Neuron (in vitro differentiated cells): ENCODE data around the gene NOL4L.
"Not testable (repeated sequence)": the region's sequence is repeated elsewhere in the genome, so short reads cannot be mapped to it uniquely, and the experiment has no call there.

Source experiments
- H2AFZ ChIP-seq: one replicate; pipeline ENCODE4 v1.6.1; 2013; ENCODE audit warnings: low read depth, mild to moderate bottlenecking, inconsistent platforms, low read length, moderate library complexity
- H3K27me3 ChIP-seq: one replicate; pipeline ENCODE4 v1.6.1; 2013; ENCODE audit warnings: low read length; ENCODE audit not compliant: insufficient read depth
- H3K36me3 ChIP-seq: one replicate; pipeline ENCODE4 v1.6.1; 2013; ENCODE audit warnings: low read length; ENCODE audit not compliant: insufficient read depth
- H3K4me1 ChIP-seq: one replicate; pipeline ENCODE4 v1.6.1; 2013; ENCODE audit warnings: low read length; ENCODE audit not compliant: insufficient read depth
- H3K4me3 ChIP-seq: 2 replicates; pipeline ENCODE4 v1.5.1; 2013; ENCODE audit warnings: mild to moderate bottlenecking, low read length, moderate library complexity
- H3K9me3 ChIP-seq: one replicate; pipeline ENCODE4 v1.6.1; 2013; ENCODE audit warnings: low read length

Gene NOL4L

GRCh38 chr20:32582659-32583580, 2.2 kb downstream of the NOL4L start:
- peaks cover 25% of the 10 kb centered on the region for H3K27me3 ChIP-seq
- peak overlapping the region; percentile 70 for H3K4me3 ChIP-seq
- H3K36me3 ChIP-seq: no peaks in the 10 kb centered on the region
- H3K4me1 ChIP-seq: peaks cover 25% of the 10 kb centered on the region
- H3K9me3 ChIP-seq: no peaks in the 10 kb centered on the region
- H2AFZ ChIP-seq: no peak overlapping the region

DNA sequence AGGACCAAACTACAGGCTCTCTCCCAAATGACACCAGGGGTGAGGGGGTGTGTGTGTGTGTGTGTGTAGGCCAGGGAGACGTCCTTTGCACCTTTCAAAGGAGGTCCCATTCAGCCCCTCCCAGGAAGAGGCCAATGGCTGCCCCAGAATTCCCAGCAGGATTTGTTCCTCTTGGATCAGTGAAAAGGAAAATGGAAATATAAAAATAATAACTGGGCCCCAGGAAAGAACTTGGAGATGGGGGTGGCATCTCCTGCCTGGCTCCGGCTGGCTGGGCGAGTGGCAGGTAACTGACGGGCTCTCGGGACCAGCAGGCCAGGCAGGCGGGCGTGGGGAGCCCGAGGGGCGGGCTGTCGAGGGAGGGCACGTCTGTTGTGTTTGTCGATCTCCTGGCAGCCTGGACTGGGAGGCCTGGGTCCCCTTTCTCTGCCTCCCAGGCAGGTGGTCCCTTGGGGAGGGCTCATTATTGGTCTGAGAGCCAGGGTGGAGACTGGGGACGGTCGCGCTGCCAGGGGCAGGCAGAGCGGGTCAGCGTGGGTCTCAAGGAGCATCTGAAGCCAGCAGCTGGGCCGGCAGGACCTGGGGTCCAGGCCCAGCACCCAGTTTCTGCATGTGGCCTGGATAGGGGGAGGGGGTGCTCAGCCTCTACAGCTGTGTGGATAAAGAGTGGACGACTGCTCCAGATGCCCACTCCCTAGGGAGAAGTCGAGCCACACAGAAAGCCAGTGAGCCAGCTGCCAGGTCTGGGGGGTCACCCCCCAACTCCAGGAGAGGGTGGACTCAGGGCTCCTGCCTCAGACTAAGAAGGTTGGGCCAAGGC, 3.1 kb downstream of the NOL4L start:
- H2AFZ ChIP-seq: no peak overlapping the region
- no peak overlapping the region for H3K4me3 ChIP-seq
- H3K9me3 ChIP-seq: no peaks in the 10 kb centered on the region
- H3K27me3 ChIP-seq: peaks cover 16% of the 10 kb centered on the region
- H3K4me1 ChIP-seq: peaks cover 25% of the 10 kb centered on the region
- H3K36me3 ChIP-seq: no peaks in the 10 kb centered on the region

GRCh38 chr20:32580970-32581838, 3.9 kb downstream of the NOL4L start:
- H2AFZ ChIP-seq: no peak overlapping the region
- peaks cover 25% of the 10 kb centered on the region for H3K4me1 ChIP-seq
- no peaks in the 10 kb centered on the region for H3K9me3 ChIP-seq
- H3K27me3 ChIP-seq: peaks cover 8% of the 10 kb centered on the region
- H3K4me3 ChIP-seq: no peak overlapping the region
- no peaks in the 10 kb centered on the region for H3K36me3 ChIP-seq

DNA sequence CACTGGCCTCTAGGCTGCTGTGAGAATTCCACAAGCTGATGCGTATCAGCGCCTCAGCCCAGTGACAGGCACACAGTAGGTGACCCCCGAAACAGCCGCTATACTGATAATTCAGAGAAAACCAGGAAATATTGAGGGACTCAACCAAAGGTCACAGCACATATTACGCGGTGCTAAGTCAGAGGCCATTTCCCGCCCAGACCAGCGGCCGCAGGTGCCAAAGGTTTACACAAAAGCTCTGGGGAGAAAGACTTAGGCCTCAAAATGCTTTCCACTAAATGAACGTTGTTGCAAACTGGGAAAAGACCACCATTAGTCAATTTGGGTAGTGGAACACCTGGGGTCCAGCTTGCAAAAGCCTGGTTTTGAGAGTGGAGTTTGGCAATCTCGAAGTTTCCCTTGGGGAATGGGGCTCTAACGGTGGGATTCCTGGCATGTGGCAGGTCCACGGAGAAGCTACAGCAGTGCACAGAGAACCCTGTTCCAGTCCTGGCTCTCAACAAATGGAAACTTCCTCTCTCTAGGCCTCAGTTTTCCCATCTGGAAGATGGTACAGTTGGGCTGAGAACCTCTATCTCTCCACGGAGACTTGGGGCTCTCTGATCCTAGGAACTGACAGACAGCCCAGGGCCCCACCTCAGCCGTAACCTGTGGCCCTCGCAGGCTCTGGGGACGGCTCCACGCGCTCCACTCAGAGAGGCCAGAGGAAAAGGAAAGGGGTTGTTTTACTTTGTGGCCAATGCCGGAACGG, 4.7 kb downstream of the NOL4L start:
- Histone ChIP-seq H3K4me1 (peaks cover 22% of the 10 kb centered on the region), H3K9me3 (no peaks in the 10 kb centered on the region), H2AFZ (no peak overlapping the region), H3K36me3 (no peaks in the 10 kb centered on the region), H3K27me3 (no peaks in the 10 kb centered on the region), H3K4me3 (no peak overlapping the region)

DNA sequence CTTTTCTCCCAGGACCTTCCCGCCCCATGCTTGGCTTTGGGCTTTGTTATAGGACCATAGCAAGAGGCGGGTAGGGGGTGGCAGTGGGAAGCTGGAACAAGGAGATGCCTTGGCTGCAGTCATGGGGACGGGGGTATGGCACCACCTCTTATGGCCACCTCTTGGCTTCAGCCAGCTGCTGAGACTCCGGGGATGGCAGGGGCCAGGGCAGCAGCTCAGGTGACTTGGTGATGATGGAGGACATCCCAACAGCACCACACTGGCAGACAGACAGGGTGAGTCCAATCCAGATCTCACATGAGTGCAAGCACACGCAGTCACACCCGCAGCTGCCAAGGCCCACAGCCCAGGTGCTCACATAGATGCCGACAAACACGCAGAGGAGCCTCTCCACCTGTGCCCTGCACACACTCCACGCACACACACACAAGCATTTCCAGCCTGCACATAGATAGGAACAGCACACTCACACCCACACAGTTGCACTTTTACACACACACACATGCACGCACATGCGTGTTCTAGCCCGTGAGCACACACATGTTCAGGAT, 6.2 kb downstream of the NOL4L start:
- Histone ChIP-seq H3K4me3 (no peak overlapping the region), H3K4me1 (peaks cover 30% of the 10 kb centered on the region), H3K27me3 (no peaks in the 10 kb centered on the region), H3K36me3 (no peaks in the 10 kb centered on the region), H3K9me3 (no peaks in the 10 kb centered on the region), H2AFZ (no peak overlapping the region)

- peaks cover 30% of the 10 kb centered on the region for H3K4me1 ChIP-seq
- H2AFZ ChIP-seq, H3K4me3 ChIP-seq, H3K27me3 ChIP-seq, H3K9me3 ChIP-seq, H3K36me3 ChIP-seq: not testable (repeated sequence)
Measured at GRCh38 chr20:32578062-32578461, 7.1 kb downstream of the NOL4L start.

GRCh38 chr20:32577657-32578056, 7.5 kb downstream of the NOL4L start:
- Histone ChIP-seq H3K27me3 (no peaks in the 10 kb centered on the region), H3K4me1 (peaks cover 27% of the 10 kb centered on the region), H3K9me3 (no peaks in the 10 kb centered on the region), H2AFZ (no peak overlapping the region), H3K36me3 (no peaks in the 10 kb centered on the region), H3K4me3 (no peak overlapping the region)

- Histone ChIP-seq H3K36me3 (no peaks in the 10 kb centered on the region), H3K4me1 (peaks cover 20% of the 10 kb centered on the region), H3K27me3 (no peaks in the 10 kb centered on the region), H2AFZ (no peak overlapping the region), H3K4me3 (no peak overlapping the region), H3K9me3 (no peaks in the 10 kb centered on the region)
Measured at GRCh38 chr20:32577023-32577422, 8.1 kb downstream of the NOL4L start.

GRCh38 chr20:32576560-32576959, 8.6 kb downstream of the NOL4L start:
- H3K4me3 ChIP-seq: no peak overlapping the region
- H3K27me3 ChIP-seq: no peaks in the 10 kb centered on the region
- H3K4me1 ChIP-seq: peaks cover 16% of the 10 kb centered on the region
- H3K36me3 ChIP-seq: no peaks in the 10 kb centered on the region
- no peak overlapping the region for H2AFZ ChIP-seq
- no peaks in the 10 kb centered on the region for H3K9me3 ChIP-seq

GRCh38 chr20:32575805-32576204, 9.3 kb downstream of the NOL4L start:
- H3K27me3 ChIP-seq: no peaks in the 10 kb centered on the region
- H3K4me1 ChIP-seq: peaks cover 11% of the 10 kb centered on the region
- no peak overlapping the region for H3K4me3 ChIP-seq
- H2AFZ ChIP-seq: no peak overlapping the region
- H3K9me3 ChIP-seq: no peaks in the 10 kb centered on the region
- H3K36me3 ChIP-seq: no peaks in the 10 kb centered on the region

DNA sequence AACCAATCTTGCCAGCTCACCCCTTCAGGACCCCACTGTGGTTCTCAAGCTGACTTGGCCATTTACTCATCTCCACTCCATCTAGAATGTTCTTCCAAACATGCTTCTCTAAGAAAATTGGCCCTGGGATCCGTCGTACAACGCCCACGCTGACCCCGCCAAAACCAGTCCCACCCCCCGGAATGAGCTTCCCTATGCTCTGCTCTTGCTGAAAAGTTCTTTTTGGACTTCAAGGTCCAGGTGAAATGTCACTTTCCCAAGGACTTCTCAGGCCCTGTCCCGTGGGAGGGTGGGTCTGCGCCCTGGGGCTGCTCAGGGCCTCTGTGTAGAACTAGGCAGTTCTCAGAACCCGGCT, 9.9 kb downstream of the NOL4L start:
- H2AFZ ChIP-seq: no peak overlapping the region
- no peak overlapping the region for H3K4me3 ChIP-seq
- H3K27me3 ChIP-seq: no peaks in the 10 kb centered on the region
- no peaks in the 10 kb centered on the region for H3K36me3 ChIP-seq
- H3K4me1 ChIP-seq: peaks cover 17% of the 10 kb centered on the region
- H3K9me3 ChIP-seq: no peaks in the 10 kb centered on the region
